ENCODE measurements around the gene ZNF716.
"Not testable (repeated sequence)": the region's sequence is repeated elsewhere in the genome, so short reads cannot be mapped to it uniquely, and the experiment has no call there.

ZNF716 gene

DNA sequence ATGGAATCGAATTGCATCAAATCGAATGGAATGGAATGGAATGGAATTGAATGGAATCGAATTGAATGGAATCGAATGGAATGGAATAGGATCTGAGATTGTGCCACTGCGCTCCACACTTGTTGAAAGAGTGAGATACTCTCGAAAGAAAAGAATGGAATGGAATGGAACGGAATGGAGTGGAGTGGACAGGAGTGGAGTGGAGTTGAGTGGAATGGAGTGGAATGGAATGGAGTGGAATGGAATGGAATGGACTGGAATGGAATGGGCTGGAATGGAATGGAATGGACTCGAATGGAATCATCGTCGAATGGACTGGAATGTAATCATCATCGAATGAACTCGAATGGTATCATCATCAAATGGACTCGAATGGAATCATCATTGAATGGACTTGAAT lies 38.0 kb downstream of the ZNF716 start:
- TF ChIP-seq, protein P1, sequence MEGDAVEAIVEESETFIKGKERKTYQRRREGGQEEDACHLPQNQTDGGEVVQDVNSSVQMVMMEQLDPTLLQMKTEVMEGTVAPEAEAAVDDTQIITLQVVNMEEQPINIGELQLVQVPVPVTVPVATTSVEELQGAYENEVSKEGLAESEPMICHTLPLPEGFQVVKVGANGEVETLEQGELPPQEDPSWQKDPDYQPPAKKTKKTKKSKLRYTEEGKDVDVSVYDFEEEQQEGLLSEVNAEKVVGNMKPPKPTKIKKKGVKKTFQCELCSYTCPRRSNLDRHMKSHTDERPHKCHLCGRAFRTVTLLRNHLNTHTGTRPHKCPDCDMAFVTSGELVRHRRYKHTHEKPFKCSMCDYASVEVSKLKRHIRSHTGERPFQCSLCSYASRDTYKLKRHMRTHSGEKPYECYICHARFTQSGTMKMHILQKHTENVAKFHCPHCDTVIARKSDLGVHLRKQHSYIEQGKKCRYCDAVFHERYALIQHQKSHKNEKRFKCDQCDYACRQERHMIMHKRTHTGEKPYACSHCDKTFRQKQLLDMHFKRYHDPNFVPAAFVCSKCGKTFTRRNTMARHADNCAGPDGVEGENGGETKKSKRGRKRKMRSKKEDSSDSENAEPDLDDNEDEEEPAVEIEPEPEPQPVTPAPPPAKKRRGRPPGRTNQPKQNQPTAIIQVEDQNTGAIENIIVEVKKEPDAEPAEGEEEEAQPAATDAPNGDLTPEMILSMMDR (conservative IDR thresholded peaks at IDR 0.05; ENCODE audit: low read length): no peak
- no peak for DNase-seq (ENCODE audit: low read depth)
- H3K4me3 ChIP-seq (ENCODE audit: low read length): no peak overlapping the region

- H3K4me3 ChIP-seq (ENCODE audit: low read length); DNase-seq (ENCODE audit: low read depth): not testable (repeated sequence)
Observed at GRCh38 chr7:57495111-57495510, 45.1 kb downstream of the ZNF716 start.

DNA sequence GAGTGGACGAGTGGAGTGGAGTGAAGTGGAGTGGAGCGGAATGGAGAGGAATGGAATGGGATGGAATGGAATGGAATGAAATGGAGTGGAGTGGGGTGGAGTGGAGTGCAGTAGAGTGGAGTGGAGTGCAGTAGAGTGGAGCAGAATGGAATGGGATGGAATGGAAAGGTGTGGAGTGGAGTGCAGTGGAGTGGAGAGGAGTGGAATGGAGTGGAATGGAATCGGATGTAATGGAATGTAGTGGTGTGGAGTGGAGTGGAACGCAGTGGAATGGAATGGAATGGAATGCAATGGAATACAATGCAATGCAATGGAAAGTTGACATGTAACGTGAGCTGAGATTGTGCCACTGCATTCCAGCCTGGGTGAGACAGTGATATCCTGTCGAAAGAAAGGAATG lies 46.4 kb downstream of the ZNF716 start:
- H3K4me3 ChIP-seq (ENCODE audit: low read length): no peak overlapping the region
- TF ChIP-seq, protein P1 (conservative IDR thresholded peaks at IDR 0.05; ENCODE audit: low read length): no peak
- no peak for DNase-seq (ENCODE audit: low read depth)

GRCh38 chr7:57505176-57505575 lies 55.2 kb downstream of the ZNF716 start:
- TF ChIP-seq, protein P1 (conservative IDR thresholded peaks at IDR 0.05; ENCODE audit: low read length): no peak
- DNase-seq (ENCODE audit: low read depth): no peak
- no peak overlapping the region for H3K4me3 ChIP-seq (ENCODE audit: low read length)
